Motor neuron (in vitro differentiated cells): ENCODE data around the gene SLX9. TPM values are rescaled to one million over a fixed set of nuclear protein-coding genes. Genes with fewer than 3 reads are reported as not detected.

Source experiments
- ATAC-seq, 8 experiments: fragments of 200-7000 bp; cut with Tn5 transposase; replicated peaks in 6 of 8; 2 replicates each; pipeline ENCODE4 v1.8.0; 2021; ENCODE audit warnings: mild to moderate bottlenecking in 8 of 8, moderate library complexity in 8 of 8
- H3K27ac ChIP-seq, 2 donors: fragments of 250-450 bp; sonication (Bioruptor Pico); 2 replicates each; pipeline ENCODE4 v1.9.0; 2021; ENCODE audit warnings: antibody characterized with exemption in 2 of 2, mild to moderate bottlenecking in 2 of 2, moderate library complexity in 1 of 2
- H3K4me1 ChIP-seq, 2 donors: fragments of 250-450 bp; sonication (Bioruptor Pico); replicated peaks in 1 of 2; 2 replicates each; pipeline ENCODE4 v1.6.1; 2021; ENCODE audit warnings: antibody characterized with exemption in 2 of 2, mild to moderate bottlenecking in 2 of 2, moderate library complexity in 1 of 2
- H3K4me3 ChIP-seq, 5 donors: fragments of 250-450 bp; sonication (Bioruptor Pico); 2 replicates each; pipeline ENCODE4 v1.9.0; 2021; ENCODE audit warnings: antibody characterized with exemption in 5 of 5, mild to moderate bottlenecking in 5 of 5, moderate library complexity in 4 of 5
- WGBS, 10 experiments: fragments of 450-650 bp; shearing (Covaris generic); methylation state at CpG; one replicate each; pipeline ENCODE4 v1.0.0; 2022; 5-methylcytosine and 5-hydroxymethylcytosine counted together
- in situ Hi-C, 9 experiments: fragments of 400-800 bp; cut with MboI; loops; one replicate each; pipeline ENCODE4 v1.15.0; 2021; ENCODE audit warnings: low sequenced_read_pairs in 9 of 9, low pct_unique_long_range_greater_than_20kb in 2 of 9; ENCODE audit not compliant: unreplicated experiment in 9 of 9
- total RNA-seq, 8 experiments: library from RNA; unstranded; fragments of 300-600 nt; gene quantifications; 2 replicates each; pipeline versions ENCODE4 v1.2.3 to v1.2.4, GENCODE V29; 2022

Gene SLX9
- total RNA-seq, 8 experiments from 2014 or later = 9.8 to 41.2 (median 15.3) TPM

GRCh38 chr21:44942566-44942965, 2.7 kb downstream of the SLX9 start:
- ATAC-seq = no peak
- peaks cover 10 to 17% of the 10 kb centered on the region in 2 donors for H3K4me1 ChIP-seq
- no peak overlapping the region for H3K4me3 ChIP-seq
- in situ Hi-C loops = loop anchor here in 4 of 9 experiments (10.0 to 25.0 kb wide), 3 partner anchors 182 to 195 kb away; no protein-coding TSS in a partner anchor
- H3K27ac ChIP-seq = no peak overlapping the region
- 80 to 100% (median 90%) methylated on average over 1 to 2 of the region's 2 CpGs; no CpG with 5 or more reads in 5 of the 10 experiments for WGBS, 10 experiments

GRCh38 chr21:44943005-44943685, 3.3 kb downstream of the SLX9 start:
- no peak for ATAC-seq
- in situ Hi-C loops = loop anchor here in 4 of 9 experiments (10.0 to 25.0 kb wide), 3 partner anchors 182 to 194 kb away; no protein-coding TSS in a partner anchor
- 80 to 100% (median 86%) methylated on average over 1 to 10 of the region's 15 CpGs; no CpG with 5 or more reads in 3 of the 10 experiments for WGBS, 10 experiments
- Histone ChIP-seq H3K4me1 (peaks cover 10 to 17% of the 10 kb centered on the region in 2 donors), H3K4me3 (no peak overlapping the region), H3K27ac (no peak overlapping the region)

GRCh38 chr21:44943686-44944550, 4.1 kb downstream of the SLX9 start:
- ATAC-seq = no peak
- 70 to 100% (median 84%) methylated on average over 2 to 7 of the region's 24 CpGs; no CpG with 5 or more reads in 5 of the 10 experiments for WGBS, 10 experiments
- in situ Hi-C loops = loop anchor here in 4 of 9 experiments (10.0 to 25.0 kb wide), 3 partner anchors 181 to 193 kb away; no protein-coding TSS in a partner anchor
- Histone ChIP-seq H3K4me3 (no peak overlapping the region), H3K27ac (no peak overlapping the region), H3K4me1 (peaks cover 10 to 15% of the 10 kb centered on the region in 2 donors)

- in situ Hi-C loops = loop anchor here in 4 of 9 experiments (10.0 to 25.0 kb wide), 3 partner anchors 180 to 193 kb away; no protein-coding TSS in a partner anchor
- no peak overlapping the region for H3K4me3 ChIP-seq
- no peak for ATAC-seq
- WGBS, 10 experiments = 20 to 100% (median 100%) methylated on average over 1 to 4 of the region's 10 CpGs; no CpG with 5 or more reads in 7 of the 10 experiments
- peaks cover 10 to 11% of the 10 kb centered on the region in 2 donors for H3K4me1 ChIP-seq
- no peak overlapping the region for H3K27ac ChIP-seq
Measured at GRCh38 chr21:44944596-44944995, 4.8 kb downstream of the SLX9 start.

GRCh38 chr21:44946254-44947041, 6.6 kb downstream of the SLX9 start:
- Histone ChIP-seq H3K4me1 (peaks cover 1 to 2% of the 10 kb centered on the region in 2 donors), H3K27ac (no peak overlapping the region), H3K4me3 (no peak overlapping the region)
- WGBS, 10 experiments = 83 to 96% (median 91%) methylated on average over 2 to 13 of the region's 25 CpGs; no CpG with 5 or more reads in 4 of the 10 experiments
- no peak for ATAC-seq
- in situ Hi-C loops = loop anchor here in 5 of 9 experiments (5.0 to 25.0 kb wide), 4 partner anchors 178 to 191 kb away; no protein-coding TSS in a partner anchor

GRCh38 chr21:44947111-44947929, 7.5 kb downstream of the SLX9 start:
- no peak overlapping the region for H3K4me3 ChIP-seq
- ATAC-seq = peak in 1 of 8 experiments; percentile 16
- in situ Hi-C loops = loop anchor here in 5 of 9 experiments (5.0 to 25.0 kb wide), 4 partner anchors 177 to 190 kb away; no protein-coding TSS in a partner anchor
- no peak overlapping the region for H3K27ac ChIP-seq
- H3K4me1 ChIP-seq = no peaks in the 10 kb centered on the region
- WGBS, 10 experiments = 20 to 90% (median 40%) methylated on average over 1 to 5 of the region's 22 CpGs; no CpG with 5 or more reads in 7 of the 10 experiments

GRCh38 chr21:44947930-44948331, 8.1 kb downstream of the SLX9 start:
- in situ Hi-C loops = loop anchor here in 5 of 9 experiments (5.0 to 25.0 kb wide), 4 partner anchors 177 to 189 kb away; no protein-coding TSS in a partner anchor
- H3K4me1 ChIP-seq = no peaks in the 10 kb centered on the region
- WGBS, 10 experiments = 91 to 100% (median 98%) methylated on average over 1 to 15 of the region's 33 CpGs; no CpG with 5 or more reads in 6 of the 10 experiments
- no peak for ATAC-seq
- H3K4me3 ChIP-seq = no peak overlapping the region
- H3K27ac ChIP-seq = no peak overlapping the region

GRCh38 chr21:44948426-44949120, 8.7 kb downstream of the SLX9 start:
- in situ Hi-C loops = loop anchor here in 5 of 9 experiments (5.0 to 25.0 kb wide), 4 partner anchors 176 to 189 kb away; no protein-coding TSS in a partner anchor
- Histone ChIP-seq H3K4me1 (no peaks in the 10 kb centered on the region), H3K27ac (no peak overlapping the region), H3K4me3 (no peak overlapping the region)
- ATAC-seq = no peak
- 81 to 95% methylated on average over 4 to 6 of the region's 16 CpGs; no CpG with 5 or more reads in 8 of the 10 experiments for WGBS, 10 experiments

GRCh38 chr21:44949161-44949778, 9.4 kb downstream of the SLX9 start:
- no peaks in the 10 kb centered on the region for H3K4me1 ChIP-seq
- 60 to 66% (median 60%) methylated on average over 1 to 8 of the region's 30 CpGs; no CpG with 5 or more reads in 7 of the 10 experiments for WGBS, 10 experiments
- no peak overlapping the region for H3K4me3 ChIP-seq
- no peak overlapping the region for H3K27ac ChIP-seq
- peak in 6 of 8 experiments; percentile 45 to 59 (median 47) for ATAC-seq
- in situ Hi-C loops = loop anchor here in 5 of 9 experiments (5.0 to 25.0 kb wide), 4 partner anchors 176 to 188 kb away; no protein-coding TSS in a partner anchor

- ATAC-seq = peak; percentile 85 to 96 (median 88)
- H3K27ac ChIP-seq = no peak overlapping the region
- in situ Hi-C loops = loop anchor here (5.0 to 25.0 kb wide), 5 partner anchors 175 to 338 kb away; partner anchors contain the start of gene POFUT2 (in 1 of the 9)
- WGBS, 10 experiments = 0 to 52% (median 32%) methylated on average over 1 to 8 of the region's 10 CpGs; no CpG with 5 or more reads in 5 of the 10 experiments
- peaks cover 0 to under 1% of the 10 kb centered on the region in 2 donors for H3K4me1 ChIP-seq
- H3K4me3 ChIP-seq = no peak overlapping the region
Measured at GRCh38 chr21:44949779-44950198, 10.0 kb downstream of the SLX9 start.
